AG08396 (cell line): ENCODE measurements around the gene GAREM1.
A peak's percentile ranks its signal among the peaks of the same experiment; 100 is the strongest.

Experiments used
- DNase-seq: peaks from one replicate; pipeline ENCODE4 v3.0.0; 2012; ENCODE audit warnings: low spot score, mixed read lengths

The GAREM1 gene

GRCh38 chr18:32459361-32460101 is 11.2 kb downstream of the GAREM1 start:
- DNase-seq = no peak

DNA sequence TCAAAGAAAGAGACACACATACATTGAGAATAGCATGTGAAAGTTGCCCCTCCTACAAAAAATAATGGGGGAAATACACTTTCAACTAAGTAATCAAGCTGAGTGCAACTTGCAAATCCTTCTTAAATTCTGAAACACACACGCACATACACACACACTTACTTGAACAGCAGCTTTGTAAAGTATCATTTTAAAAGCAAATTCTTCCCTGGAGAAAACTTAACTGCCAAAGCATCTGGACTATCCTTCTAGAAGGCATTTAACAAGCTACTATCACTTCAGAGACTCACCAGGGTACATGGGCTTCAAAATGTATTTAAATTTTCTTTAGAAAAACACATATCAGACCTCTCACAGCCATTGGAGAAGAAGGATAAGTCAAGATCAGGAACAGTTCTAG is 15.3 kb downstream of the GAREM1 start:
- DNase-seq = no peak

- no peak for DNase-seq
Measured at GRCh38 chr18:32454593-32454992, 16.1 kb downstream of the GAREM1 start.

DNA sequence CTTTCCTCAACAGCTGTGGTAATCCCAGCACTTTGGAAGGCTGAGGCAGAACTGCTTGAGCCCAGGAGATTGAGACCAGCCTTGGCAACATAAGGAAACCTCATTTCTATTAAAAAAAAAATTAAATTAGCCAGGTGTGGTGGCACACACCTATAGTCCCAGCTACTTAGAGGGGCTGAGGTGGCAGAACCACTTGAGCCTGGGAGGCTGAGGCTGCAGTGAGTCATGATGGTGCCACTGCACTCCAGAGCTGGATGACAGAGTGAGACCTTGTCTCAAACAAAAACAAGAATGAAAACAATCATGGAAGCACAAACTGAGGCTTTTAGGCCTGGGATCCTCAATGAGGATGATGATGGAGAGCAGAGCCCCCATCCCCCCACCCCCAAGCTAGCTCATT is 19.8 kb downstream of the GAREM1 start:
- DNase-seq = no peak

DNA sequence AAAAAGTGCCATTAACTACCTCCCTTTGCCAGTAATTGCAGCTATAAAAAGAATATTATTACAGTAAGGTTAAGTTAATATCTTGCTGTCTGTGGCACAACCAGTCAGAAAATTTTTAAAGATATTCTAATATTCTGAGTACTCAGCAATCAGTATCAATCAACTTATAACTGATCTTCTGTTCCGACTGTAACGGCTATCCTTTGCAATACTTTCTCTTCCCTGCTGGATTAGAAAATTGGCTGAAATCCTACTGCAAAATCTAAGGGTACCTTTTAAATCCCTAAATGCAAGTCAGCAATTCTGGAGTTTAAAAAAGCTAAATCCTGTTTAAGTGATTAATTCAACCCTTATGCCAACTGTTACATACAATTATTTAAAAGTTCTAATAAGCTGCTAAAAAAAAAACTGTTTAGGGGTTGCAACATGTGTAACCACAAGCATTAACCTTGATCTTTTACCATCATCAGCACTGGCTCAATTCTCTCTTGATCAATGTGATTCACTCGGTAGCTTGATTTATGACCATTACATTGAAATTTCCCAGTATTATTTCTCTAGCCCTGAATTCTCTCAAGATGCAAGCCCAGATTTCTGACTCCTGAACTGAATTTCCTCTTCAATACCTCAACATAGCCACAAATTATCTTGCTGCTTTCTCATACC is 20.5 kb downstream of the GAREM1 start:
- no peak for DNase-seq

- no peak for DNase-seq
Measured at GRCh38 chr18:32446780-32447179, 23.9 kb downstream of the GAREM1 start.

GRCh38 chr18:32445846-32446245 is 24.8 kb downstream of the GAREM1 start:
- DNase-seq = no peak

DNA sequence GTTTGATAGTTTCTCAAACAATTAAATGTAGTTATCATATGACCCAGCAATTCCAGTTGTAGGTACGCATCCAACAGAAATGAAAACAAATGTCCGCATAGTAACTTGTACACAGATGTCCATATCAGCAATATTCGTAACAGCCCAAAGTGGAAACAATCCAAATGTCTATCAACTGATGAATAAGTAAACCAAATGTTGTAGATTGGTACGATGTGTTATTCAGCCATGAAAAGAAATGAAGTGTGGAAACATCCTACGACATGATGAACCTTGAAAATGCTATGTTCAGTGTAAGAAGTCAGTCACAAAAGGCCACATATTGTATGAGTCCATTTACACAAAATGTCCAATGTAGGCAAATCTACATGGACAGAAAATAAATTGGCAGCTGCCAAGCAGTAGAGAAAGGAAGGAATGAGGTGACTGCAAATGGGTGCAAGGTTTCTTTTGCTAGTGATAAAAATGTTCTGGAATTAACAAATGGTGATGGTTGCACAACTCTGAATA is 26.9 kb downstream of the GAREM1 start:
- no peak for DNase-seq

DNA sequence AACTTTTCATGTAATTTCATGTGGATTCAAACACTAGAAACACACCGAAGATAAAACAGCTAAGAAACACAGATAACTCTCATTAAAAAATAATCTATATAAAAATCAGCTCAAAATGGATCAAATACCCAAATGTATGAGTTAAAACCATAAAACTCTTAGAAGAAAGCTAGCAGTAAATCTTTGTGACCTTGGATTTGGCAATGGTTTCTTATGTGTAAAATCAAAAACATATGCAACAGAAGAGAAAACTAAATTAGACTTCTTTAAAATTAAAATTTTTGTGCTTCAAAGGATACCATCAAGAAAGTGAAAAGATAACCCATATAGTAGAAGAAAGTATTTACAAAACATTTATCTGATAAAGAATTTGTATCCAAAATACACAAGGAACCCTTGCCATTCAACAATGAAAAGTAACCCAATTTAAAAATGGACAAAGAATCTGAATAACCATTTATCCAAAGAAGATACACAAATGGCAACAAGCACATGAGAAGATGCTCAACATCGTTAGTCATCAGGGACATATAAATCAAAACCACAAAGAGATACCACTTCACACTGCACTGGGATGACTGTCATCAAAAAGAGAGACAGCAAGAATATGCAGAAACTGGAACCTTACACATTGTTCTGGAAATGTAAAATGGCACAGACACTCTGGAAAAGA is 27.5 kb downstream of the GAREM1 start:
- no peak for DNase-seq

GRCh38 chr18:32442575-32442974 is 28.1 kb downstream of the GAREM1 start:
- no peak for DNase-seq

- no peak for DNase-seq
Measured at GRCh38 chr18:32441533-32441932, 29.1 kb downstream of the GAREM1 start.

GRCh38 chr18:32440518-32440917 is 30.2 kb downstream of the GAREM1 start:
- no peak for DNase-seq

DNA sequence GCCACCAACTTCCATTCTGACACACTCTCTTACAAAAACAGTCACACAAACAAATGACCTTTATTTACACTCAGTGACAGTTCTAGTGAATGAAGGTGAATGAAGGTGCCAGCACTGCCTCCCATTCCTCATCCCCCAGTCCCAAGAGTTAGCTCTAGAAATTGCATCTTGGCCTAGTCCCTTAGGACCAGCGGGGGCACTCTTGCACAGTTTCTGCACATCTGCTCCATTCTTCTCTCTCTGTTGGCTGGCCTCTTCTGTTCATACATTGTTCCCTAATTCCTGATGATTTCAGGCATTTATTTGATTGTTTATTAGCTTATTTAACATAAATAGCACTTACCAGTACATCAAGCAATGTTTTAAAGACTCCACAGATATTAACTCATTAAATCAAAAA is 30.9 kb downstream of the GAREM1 start:
- DNase-seq = no peak

- no peak for DNase-seq
Measured at GRCh38 chr18:32439241-32439640, 31.4 kb downstream of the GAREM1 start.

DNA sequence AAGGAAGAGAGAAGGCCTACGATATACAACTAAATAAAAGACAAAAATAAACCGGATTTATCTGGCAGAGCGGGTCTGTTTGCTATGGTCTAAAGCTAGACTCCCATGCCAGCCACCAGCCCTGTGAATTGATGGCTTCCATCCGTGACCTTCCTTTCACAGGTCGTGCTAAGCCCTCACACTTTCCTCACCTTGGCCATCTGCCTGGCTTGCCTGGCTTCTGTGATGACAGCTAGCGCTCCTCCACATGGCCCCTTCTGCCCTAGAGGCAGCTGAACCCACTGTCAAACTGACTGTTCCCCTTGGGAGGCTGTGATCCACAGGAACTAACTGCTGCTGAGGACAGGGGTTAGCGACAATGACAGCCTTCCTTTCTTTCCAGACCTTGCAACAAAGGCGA is 32.5 kb downstream of the GAREM1 start:
- DNase-seq = no peak

- no peak for DNase-seq
Measured at GRCh38 chr18:32437100-32437834, 33.4 kb downstream of the GAREM1 start.

DNA sequence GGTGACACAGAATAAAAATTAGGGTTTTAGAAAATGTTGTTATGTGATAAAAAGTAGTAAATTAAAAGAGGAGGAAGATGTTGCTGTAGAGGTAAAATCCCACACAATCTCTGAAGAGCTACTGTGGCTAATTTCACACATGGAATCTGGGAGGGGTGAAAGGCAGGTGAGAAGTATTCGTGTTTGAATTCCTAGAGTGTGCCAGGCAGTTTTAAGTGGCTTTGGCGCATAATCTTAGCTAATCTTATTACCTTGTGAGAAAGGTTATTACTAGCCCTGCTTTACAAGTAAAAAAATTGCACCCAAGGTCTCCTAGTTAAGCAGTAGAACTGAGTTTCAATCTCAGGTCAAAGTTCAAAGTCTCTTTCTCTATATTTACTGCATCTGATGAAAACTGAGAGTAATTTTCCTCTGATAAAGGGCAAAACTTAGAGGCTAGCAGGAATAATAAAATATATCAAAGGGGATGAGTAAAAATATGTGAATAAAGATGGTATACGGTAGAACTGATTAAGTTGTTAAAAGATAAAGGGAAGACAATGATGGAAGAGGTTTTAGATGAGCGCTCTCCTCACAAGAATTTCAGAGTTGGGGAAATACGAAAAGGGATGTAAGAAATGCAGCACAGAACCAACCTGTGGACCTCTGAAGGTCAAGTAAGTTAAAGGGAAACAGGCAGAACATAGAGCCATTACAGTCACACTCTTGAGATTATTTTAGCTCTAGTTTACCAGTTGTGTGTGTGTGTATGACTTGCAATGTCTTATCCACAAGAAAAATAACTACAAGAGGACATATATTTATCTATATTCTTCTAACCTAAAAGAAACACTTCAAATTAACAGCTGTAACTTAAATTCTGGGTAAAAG is 34.8 kb downstream of the GAREM1 start:
- DNase-seq = no peak

DNA sequence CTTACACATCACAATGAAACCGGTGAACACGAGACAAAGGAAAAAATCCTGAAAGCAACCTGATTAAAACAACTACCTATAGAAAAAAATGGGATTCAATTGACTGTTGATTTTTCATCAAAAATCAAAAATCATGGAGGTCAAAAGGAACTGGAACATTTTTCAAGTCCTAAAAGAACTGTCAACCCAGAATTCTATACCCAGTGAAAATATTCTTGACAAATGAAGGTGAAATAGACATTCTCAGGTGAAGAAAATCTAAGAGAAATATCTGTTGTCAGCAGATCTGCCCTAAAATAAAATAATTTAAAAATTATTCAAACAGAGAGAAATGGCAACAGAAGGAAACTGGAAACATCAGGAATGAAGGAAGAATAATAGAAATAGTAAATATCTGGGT is 38.9 kb downstream of the GAREM1 start:
- no peak for DNase-seq

GRCh38 chr18:32429402-32429801 is 41.3 kb downstream of the GAREM1 start:
- no peak for DNase-seq

DNA sequence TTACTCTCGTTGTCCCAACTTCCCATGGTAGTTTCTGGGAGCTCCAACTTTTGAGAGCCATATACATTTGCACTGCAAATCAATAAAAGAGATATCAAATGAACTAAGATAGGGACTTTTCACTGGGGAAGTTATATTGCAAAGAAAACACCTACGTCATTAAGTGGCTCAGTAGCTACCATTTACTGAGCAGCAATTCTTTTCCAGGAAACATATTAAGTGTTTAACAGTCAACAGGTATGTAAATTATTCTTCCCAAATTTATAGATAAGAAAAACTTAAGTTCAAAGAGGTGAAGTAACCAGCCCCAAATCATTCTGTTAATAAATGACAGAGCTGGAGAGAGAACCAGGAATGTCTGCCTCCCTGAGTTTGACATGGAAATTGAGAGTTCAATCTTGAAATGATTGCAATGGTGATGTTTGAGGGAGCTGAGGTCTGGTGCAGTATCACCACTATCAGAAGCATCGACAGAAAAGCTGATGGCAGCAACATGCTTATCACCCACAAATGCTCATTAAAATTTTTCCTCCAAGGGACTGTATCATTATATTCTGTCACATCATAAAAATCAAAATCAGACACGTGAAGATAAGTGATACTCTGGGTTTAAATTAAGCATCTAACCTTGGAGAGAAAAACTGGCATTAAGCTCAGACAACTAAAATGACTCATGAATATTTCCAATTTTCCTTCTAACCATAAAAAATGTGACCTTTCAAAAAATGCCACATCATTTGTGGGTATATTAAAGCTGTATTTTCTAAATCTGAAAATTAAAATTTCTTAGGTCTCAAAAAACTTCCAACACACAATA is 43.4 kb downstream of the GAREM1 start:
- no peak for DNase-seq

- DNase-seq = peak; percentile 4
Measured at GRCh38 chr18:32425466-32425865, 45.2 kb downstream of the GAREM1 start.
